HG02870 (cell line): ENCODE data around the gene CAPN9.
"Not testable (repeated sequence)": the region's sequence is repeated elsewhere in the genome, so short reads cannot be mapped to it uniquely, and the experiment has no call there.

Experiments used
- ATAC-seq: cut with Tn5 transposase; IDR thresholded peaks from one replicate; pipeline ENCODE4 v1.9.1; 2021; ENCODE audit warnings: mild to moderate bottlenecking, moderate library complexity; ENCODE audit not compliant: unreplicated experiment

Gene CAPN9

DNA sequence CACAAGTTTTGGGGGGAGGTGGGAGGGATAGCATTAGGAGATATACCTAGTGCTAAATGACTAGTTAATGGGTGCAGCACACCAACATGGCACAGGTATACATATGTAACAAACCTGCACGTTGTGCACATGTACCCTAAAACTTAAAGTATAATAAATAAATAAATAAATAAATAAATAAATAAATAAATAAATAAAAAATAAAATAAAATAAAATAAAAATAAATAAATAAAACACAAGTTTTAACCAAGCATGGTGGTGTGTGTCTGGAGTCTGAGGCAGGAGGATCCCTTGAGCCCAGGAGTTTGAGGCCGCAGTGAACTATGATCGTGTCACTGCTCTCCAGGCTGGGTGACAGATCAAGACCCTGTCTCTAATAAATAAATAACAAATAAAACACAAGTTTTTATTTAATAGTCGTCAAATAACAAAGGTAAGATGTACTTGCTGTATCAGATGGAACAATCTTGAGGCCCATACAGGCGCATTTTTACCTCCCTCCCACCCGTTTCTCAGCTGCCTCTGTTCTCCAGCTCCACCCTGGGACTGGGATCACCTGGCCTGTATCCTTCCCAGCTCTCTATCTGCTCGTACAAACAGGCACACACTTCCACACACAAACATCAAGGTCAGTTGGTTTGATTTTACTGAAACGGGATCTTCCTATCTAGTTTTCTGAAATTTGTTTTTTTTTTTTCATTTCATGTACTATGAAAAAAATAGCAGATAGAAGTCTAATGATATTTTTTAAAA is 20.8 kb downstream of the CAPN9 start:
- not testable (repeated sequence) for ATAC-seq

DNA sequence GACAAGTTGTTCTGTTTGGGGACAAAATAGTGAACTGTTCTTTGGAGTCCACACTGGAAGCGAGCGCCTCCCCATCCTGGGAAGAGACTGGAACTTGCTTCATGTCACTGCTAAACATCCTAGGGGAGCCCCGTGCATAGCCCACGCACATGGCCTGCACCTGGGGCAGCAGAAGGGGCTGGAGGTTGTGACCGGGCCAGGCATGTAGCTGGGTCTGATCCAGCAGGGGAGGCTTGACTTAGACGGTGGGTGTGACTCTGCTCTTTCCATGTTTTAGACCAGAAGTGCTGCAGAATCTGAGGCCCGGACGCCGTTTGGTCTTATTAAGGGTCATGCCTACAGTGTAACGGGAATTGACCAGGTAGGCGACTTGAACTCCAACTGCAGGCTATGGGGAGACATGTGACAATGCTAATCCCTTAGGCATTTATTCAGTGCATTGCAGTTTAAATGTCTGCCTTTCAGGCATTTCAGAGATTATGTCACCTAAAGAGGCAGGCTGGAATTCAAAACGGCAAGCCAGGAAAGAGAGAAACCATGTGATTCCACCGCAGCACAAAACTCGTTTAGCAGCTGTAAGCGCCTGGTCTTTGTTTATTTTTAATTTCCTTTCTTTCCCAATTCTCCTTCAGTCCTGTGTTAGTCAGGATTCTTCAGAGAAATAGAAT is 21.8 kb downstream of the CAPN9 start:
- no peak for ATAC-seq

DNA sequence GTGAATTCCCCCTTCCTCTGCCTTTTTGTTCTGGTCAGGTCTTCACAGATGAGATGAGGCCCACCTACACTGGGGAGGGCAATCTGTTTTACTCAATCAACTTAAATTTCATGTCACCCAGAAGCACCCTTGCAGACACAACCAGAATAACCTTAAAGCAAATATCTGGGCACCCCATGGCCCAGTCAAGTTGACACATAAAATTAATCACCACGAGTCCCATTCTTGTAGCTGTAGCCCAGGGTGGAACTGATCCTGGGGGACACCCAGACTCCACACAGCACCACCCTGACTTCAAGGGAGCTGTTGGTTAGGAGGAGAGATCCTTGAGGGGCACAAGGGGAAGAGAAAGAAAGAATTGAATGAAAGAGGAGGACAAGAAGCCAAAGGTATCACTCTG is 23.1 kb downstream of the CAPN9 start:
- ATAC-seq: no peak

DNA sequence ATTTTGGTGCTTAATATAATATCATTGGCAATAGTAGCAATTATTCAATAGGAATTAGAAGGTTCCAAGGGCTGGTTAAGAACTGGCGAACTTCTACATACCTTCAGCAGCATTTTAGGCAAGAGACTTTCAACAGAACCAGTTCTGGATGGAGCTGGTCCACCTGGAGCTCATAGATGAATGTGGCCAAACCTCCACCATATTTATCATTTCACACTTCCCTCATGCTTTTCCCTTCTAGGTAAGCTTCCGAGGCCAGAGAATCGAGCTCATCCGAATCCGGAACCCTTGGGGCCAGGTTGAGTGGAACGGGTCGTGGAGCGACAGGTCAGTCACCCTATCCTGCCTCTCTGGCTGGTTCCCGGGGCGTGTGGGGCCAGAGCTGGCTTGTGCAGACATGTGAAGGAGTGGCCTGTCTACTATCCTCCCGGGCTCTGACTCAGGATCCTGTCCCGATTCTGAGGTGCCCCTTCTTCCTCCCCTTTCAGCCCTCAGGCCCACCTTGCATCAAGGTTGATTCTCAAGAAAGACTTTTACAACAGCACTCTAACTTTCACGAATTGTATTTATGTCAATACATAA is 24.7 kb downstream of the CAPN9 start:
- ATAC-seq: no peak

DNA sequence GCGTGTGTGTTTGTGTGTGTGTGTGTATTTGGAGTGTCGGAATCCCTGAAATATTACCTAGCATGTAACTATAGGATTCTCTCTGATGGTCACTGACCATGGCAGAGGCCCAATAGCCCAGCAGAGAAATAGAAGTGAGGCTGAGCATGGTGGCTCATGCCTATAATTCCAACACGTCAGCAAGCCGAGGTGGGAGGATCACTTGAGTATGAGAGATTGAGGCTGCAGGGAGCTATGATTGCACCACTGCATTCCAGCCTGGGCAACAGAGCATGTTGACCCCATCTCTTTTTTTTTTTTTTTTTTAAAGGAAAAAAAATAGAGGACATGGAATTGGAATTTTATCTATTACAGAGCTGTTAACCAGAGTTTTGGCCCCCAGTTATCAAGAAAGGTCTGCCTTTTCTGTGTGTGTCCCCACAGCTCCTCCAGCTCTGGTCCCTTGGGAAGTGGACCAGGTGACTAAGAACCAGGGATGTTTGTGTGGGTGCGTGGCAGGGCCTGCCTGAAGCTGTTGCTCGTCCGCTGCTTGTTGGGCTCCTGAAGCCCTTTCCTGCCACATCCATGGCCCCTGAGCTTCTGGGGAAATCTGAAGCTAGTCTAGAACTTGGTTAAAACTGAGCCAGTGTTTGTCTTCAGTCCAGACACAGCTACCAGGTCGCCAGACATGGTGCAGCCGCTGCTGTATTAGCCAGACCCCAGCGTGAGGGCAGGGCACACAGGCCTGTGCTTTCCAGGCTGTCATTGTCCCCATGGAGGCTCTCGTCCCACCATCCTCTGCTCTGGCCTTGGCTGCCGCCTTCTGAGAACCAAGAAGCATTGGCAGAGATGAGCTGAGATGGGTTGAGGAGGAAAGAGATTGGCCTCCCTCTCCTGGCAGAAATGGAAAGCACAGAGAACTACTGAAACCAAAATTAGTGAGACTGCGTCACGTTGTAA is 25.5 kb downstream of the CAPN9 start:
- no peak for ATAC-seq

DNA sequence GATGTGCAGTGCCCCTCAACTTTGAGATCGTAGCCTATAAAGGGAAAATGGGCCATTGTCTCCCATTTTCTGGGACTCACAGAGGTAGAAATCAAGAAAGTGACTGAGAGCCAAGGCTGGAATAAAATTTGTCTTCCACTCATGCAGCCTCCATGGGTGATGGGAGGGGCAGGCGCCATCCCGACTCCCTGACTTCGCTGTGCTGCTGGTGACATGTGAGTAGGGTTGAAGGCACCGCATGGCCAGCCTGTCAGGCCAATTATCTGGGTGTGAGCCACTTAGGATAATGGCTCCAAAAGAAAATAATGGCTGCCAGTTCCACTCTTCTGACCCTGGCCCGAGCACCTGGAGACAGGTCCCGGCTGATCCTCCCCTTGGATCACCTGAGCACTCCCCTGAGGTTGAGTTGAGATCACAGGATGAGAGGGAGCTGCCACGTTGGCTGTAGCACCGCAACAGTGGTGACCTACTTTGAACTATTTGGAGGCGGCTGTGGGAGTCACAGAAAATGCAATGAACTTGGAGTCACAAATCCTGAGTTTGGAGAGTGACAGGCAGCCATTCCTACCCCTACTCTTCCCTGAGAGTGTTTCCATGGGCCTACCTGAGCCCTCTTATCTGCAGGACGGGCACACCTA is 26.3 kb downstream of the CAPN9 start:
- ATAC-seq: no peak

DNA sequence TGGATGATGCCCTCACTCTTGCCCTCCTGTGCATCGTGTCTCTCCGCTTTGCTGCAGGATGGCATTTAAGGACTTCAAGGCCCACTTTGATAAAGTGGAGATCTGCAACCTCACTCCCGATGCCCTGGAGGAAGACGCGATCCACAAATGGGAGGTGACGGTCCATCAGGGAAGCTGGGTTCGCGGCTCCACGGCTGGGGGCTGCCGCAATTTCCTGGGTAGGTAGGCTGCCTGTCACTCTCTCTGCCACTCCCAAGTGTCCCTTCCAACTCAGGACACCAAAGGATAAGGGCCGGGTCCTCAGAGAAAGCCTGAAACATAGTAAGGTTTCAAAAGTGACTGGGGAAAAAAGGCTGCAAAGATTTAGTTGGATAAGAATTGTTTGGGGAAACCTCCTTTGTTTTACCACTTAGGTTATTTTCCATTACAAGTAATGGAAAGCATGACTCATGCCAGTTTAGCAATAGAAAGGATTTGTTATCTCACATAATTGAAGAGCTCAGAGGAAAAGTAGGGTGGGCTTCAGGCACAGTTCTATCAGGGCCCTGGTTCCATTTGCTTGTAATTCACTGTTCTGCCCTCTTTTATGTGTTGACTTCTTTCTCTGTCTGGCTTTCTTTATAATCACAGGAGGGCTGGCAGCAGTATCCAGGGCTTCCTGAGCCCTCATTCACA is 31.9 kb downstream of the CAPN9 start:
- no peak for ATAC-seq

DNA sequence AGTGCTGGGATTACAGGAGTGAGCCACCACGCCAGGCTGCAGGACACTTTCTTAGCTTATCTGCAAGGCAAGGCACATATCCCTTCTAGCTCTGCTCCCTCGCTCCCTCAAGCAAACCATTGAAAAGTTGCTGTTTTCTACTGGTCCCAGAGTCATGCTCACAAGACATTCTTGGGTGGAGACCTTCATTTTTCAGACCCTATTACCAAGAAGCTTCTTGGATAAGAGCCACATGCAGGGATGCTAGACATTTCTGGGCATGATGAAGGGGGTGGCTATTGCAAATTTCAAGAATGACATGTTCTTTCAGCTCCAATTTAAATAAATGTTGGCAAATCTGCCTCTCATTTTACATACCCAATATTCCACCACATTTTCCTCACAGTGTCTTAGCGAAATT is 33.9 kb downstream of the CAPN9 start:
- no peak for ATAC-seq

DNA sequence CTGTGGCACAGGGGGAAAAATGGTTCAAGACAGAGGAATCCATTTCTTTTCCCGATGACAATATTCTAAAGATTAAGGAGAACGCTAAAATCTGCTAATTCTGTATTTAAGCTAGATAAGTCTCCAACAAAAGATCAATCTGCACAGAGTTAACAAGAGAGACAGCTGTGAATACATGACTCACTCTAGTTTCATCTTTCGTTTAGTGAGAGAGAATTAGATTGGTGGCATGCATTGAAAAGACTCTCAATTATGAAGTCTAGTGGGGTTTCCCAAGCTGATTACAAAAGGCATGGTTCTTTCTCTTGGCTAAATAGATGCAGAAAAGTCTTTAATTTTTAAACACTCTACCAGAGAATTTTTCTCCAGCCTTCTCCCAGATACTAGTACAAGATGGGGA is 34.4 kb downstream of the CAPN9 start:
- peak; percentile 81 for ATAC-seq

DNA sequence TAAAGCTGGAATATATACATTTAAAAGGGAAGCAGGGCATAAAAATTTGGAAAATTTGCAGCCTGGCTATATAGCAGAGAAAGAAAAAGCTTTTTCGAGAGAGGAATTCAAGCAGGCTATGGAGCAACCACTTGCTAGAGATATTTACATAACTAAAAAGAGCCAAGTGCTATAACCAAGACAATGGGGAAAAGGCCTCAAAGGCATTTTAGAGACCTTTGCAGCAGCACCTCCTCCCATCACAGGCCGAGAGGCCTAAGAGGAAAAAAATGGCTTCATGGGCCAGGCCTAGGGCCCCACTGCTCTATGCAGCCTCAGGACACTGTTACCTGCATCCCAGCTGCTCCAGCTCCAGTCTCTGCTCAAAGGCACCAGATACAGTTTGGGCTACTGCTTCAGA is 37.0 kb downstream of the CAPN9 start:
- ATAC-seq: no peak

DNA sequence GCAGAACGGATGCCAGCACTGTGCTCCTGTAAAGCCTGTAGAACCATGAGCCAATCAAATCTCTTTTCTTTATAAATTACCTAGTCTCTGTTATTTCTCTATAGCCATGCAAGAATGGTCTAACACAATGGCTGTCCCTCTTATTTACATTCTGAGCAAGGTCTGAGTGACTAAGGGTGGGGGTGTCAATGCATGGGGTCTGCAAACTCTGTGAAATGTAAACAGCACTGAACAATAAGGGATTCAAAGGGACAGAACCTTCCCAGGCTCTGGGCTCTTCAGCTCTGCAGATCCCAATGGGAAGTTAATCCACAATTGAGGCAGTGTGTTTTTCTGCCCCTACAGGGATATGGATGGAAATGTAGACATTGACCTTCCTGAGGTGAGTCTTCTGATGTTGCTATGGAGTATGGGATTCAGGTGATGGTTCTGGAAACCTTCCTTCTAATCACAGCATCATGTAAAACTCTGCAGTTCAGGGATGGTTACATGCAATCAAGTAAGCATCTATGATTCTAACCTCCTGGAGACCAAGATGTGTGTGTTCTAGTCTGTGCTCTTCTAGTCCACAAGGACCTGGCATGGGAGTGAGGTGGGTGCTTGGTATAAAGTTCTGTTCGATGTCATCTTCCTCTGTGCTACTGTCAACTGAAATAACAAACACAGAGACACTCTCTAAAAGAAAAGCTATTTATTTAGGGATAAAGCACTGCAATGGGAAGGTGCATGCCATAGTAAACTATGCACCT is 38.6 kb downstream of the CAPN9 start:
- no peak for ATAC-seq

DNA sequence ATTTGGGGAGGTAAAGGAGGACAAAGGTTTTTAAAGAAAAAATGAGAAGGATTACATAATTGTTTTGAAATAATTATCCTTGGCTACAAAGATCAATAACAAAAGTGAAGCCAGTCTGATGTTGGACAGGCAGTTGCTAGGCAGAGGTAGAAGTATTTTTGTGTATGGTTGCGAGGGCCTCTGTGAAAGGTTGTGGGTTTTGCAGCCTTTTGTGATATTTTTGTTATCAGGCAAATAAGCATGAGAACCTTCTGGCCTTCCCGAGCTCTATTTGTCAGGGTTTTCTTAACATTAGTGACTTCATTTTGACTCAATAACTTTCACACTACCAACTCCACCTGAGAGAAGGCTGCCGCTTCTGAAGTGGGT is 39.2 kb downstream of the CAPN9 start:
- no peak for ATAC-seq

DNA sequence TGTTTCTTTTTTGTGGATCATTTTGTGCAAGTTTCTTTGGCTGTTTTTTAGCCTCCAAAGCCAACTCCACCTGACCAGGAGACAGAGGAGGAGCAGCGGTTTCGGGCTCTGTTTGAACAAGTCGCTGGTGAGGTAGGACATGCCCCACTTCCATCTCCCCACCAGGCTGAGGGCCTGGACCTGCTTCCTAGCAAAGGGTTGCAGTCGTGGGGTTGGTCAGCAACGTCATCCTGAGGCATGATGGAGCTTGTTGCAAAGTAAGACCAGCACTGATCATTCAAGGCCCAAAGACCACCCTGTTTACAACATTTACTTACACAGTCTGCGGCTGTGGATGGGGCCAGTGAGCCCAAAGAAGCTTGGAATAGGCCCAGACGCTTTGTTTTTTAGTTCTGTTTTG is 40.3 kb downstream of the CAPN9 start:
- ATAC-seq: no peak

DNA sequence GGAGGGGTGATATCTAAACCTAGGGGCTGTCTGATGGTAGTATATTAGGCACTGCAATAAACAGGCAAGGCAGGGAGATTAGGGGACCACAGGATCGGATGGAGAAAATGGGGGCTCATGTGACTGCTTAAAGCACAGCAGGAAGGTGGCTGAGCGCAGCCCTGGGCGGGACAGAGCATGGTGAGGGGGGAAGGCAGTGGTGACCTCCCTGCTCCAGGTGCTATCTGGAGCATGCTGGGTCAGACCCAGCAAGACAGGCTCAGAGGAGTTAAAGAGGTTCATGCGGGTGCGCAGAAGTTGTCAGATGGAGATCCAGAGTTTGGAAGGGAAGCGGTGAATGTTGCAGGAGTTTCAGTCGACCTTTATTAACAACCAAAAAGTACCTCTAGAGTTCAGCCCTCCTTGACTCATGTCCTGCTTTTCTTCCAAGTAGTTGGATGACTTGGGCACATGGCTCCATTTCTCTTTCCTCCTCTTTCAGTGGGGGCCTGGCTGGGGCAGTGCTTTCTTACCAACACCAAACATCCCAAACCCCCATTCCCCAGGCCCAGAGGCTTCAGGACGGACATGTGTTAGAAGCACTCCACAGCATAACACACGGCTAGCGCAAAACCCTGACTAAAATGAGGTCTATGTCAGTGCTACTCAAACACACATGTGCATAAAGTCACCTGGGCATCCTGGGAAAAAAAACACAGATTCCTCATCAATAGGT is 41.5 kb downstream of the CAPN9 start:
- ATAC-seq: no peak

DNA sequence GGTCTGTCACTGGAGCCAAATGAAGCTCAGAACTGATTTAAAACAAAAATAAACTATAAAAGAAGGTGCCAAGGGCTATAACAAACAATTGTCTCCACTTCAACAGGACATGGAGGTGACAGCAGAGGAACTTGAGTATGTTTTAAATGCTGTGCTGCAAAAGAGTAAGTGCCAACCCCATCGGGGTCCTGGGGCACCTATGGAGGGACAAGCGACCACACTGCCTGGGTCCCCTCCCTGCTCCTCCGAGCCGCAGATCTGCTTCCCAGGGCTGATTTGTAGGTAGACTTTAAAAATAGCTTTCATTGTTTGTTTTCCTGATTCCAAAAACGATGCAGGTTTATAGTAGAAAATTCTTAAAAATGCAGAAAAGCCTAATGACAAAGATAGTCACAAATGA is 42.8 kb downstream of the CAPN9 start:
- no peak for ATAC-seq

DNA sequence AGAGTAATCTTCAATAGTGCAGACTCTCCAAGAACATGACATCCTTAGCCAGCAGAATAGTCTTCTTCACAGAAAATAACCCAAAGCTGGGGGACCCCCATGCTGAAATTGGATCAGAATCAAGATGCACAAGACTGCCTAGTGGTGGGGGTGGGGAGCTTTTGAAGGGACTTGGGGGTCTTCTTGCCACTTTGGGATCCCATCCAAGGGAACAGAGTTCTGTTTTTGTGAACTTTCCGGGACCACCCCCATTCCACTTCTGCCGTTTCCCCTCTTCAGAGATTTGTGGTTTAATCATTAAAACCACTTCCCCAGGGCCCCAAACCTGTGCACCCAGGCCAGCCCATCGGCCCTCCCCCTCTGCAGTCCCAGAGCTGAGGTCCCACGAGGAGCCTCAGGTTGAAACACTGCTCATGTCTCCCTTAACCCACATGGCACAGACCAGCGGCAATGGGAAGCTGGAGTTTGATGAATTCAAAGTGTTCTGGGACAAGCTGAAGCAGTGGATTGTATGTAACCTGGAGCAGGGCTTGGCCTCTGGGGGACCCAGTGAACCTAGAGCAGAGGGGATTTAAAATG is 44.9 kb downstream of the CAPN9 start:
- no peak for ATAC-seq

DNA sequence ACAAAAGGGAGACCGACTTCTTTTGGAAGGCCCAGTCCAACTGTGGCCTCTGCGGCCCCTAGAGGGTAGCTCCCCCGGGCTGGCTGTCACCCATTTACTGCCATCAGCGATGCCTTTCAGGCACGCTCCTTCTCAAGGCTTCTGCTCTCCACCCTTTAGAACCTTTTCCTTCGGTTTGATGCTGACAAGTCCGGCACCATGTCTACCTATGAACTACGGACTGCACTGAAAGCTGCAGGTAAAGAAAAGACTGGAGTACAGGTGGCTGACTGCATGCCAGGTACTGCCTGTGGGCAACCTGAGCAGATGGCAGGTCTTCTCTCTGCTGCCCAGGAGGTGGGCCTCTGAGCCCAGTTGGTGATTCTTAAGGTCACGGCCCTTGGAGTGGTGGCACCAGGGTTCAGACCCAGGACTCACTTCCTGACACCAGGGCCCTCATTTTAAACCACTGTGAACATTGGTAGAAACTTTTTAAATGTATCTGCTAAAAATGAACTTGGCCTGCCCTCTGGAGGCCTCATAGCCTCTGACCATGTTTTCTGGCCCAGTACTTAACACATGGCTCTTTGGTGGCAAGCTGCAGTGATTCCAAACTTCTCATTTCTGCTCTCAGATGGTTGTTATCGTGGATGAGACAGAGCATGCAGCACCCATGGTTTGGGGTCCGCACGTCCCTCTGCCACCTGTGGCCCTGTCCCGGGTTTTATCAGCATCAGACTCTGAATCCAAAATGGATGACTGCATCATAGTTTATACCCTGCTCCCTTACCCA is 45.7 kb downstream of the CAPN9 start:
- ATAC-seq: no peak

DNA sequence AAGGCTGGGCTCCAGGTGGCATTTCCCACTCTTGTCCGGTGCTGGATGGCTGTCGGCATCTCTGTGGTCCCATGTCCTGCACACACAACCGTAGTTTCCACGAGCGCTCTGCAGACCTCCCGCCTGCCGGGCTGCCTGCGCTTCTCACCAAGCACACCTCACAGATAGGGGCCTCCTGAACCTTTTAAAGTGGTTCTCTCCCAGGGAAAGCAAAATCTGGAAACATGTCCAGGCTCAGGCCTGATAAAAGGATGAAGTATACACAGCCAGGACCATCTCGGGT is 46.2 kb downstream of the CAPN9 start:
- no peak for ATAC-seq
